SIG-M5 treated with dmso at 0.1 percent for 504 hours (cell line): ENCODE data around the gene WDFY3.
"Not testable (repeated sequence)": the region's sequence is repeated elsewhere in the genome, so short reads cannot be mapped to it uniquely, and the experiment has no call there.

Experiments used
- DNase-seq: peaks from one replicate; lab custom pipeline; 2025; ENCODE audit not compliant: unreplicated experiment; lab: John Stamatoyannopoulos, UW

WDFY3 gene

DNA sequence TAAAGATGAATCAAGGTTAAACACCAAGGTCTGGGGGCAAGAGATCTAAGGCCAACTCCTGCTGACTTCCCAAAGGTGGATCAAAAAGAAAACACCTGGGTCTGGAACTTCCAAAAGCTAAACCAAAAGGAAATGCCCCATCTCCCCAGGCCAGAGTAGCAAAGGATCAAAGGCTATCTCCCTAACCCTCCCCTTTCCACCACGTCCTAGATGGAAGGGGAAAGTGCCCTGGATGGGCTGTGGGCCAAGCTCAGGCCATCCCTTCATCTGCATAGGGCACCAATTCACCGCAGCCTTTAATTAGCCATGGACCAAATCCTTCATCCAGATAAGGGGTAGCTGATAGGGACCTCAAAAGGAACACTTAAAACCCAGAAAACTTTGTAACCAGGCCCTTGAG is 100.2 kb downstream of the WDFY3 start:
- no peak for DNase-seq

DNA sequence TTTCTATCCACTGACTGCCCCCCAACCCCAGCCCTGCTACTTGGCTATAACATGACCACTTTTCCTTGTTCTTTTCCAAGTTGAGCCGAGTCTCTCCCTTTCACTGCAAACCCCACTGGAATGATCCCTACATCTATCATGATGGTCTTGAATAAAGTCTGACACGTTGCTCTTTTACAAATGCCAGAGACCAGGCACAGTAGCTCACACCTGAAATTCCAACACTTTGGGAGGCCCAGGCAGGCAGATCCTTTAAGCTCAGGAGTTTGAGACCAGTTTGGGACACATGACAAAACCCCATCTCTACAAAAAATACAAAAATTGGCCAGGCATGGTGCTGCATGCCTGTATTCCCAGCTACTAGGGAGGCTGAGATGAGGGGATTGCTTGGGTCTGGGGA is 100.9 kb downstream of the WDFY3 start:
- DNase-seq = no peak

DNA sequence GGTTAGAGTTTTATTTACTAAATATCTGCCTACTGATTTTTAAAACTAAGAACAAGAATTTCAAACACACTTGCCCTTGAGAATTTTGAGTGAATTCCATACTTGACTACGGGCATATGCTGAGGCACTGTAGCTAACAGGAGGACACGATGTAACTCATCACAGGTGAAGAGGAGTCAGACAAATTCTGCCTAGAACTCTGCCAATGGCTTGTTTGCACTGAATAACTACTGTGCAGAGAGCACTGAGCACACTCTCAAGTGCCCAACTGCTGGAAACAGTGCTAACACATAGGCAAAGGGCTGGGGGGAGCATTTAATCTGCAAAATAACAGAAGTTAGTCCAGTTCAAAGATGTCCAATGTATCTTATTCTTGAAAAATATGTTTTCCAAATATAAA is 104.4 kb downstream of the WDFY3 start:
- no peak for DNase-seq

DNA sequence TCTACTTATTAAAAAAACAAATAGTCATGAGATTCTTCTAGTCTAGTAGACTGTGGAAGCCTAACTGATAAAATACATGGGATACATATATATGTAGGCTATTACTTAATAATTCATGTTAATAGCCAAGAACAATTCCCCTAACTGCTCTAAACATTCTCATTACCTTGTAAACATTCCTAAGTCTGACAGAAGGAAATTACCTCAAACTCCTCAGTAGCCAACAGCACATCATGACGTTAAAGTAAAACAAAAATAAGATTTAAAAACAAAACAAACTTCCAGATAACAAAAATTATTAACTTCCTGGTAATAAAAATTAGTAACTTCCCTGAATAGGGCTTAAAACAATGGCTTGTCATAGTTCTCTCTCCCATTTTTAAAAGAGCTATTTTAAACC is 109.2 kb downstream of the WDFY3 start:
- DNase-seq = no peak

DNA sequence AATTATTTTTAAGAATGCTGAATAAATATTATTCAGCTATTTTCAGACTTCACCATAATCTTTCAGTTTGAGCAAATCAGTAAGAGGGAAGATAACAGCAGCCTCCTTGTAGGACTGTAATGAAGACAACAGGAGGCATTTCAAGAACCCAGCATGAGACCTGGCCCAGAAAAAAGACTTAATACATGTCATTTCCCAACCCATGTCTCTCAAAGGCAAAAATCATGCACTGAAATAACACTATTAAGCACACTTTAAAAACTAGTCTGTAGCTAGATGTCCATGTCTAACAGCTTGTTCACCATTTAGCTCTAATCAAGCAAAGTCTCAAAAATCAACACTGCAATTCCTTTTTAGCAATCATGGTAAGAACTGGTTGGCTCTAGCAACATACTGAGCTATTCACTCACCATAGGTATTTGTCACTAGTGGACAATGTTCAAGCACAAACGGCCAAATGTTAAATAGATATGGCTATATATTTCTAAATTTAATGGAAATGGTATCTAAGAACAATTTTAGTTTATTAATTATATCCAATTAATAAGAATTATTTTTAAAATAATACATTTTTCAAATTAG is 109.9 kb downstream of the WDFY3 start:
- no peak for DNase-seq

DNA sequence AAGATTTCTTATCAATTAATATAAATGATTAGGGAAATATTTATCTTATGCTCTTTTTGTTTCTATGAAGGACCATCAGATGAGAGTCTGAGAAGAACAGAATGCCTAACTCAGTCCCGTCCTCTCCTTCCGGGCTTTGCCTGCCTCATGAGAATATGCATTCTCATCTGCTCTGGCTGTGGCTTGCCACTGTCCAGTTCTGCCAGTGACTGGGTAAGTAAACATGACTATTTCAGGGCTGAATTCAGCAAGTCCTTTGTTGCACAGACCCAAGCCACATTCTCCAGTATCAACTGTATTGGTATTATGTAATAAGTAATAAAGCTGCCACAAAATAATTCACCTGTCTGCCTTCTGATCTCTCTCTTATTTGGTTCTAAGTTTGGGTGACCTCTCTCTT is 110.7 kb downstream of the WDFY3 start:
- no peak for DNase-seq

DNA sequence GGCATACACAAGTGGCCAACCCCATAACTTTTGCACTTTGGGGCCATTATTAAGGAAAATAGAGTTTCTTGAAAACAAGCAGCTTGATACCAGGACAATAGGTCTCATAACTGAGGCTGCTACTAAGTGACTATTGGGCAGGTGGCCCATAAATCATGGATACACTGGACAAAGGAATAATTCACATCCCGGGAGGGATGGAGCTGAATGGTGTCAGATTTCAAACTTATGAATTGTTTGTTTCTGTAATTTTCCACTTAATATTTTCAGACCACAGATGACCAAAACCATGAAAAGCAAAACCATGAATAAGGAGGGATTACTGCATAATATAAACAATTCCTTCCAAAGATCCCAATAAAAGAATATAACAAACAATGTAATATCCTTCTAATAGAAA is 114.4 kb downstream of the WDFY3 start:
- DNase-seq = no peak

DNA sequence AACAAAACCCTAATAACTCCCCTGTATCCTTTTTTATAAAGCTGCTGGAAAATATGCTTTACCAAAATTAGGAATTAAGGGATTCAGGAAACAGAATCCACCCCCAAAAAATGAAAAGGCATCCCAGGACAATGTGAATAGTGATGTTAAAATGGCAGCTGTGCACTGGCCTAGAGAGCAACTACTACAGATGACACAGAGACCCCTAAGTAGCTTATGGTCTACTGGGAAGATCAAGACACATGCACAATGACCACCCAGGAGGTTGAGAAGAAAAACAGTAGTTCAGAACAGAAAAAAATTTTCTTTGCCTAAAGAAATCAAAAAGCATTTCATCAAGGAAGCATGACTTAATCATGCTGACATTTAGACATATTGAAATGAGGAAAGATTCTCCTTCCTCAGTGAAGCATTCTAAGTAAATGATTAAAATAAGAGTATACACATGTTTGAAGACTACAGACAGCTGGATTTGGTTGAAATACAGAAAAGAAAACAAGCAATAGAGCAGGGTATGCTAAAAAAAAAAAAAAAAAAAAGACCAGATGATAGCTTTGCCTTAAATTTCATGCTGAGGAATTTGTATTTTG is 117.3 kb downstream of the WDFY3 start:
- DNase-seq = no peak

DNA sequence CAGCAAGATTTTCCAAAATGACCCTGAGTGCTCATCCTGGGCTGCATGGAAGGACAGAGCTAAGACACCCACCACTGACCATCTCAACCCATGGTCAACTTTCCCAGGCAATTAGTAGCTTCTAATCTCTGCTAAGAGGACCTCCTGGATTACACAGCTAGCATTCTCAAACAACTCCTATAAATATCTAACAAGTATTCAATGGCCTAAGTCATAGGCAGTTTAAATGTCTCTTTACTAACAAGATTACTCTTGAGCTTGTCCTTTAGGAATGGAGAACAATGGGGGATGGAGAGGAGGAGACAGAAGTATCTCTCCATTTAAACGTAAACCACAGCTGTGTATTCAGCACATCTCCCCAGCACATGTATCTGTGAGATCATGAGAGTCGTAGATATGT is 118.1 kb downstream of the WDFY3 start:
- DNase-seq = no peak

DNA sequence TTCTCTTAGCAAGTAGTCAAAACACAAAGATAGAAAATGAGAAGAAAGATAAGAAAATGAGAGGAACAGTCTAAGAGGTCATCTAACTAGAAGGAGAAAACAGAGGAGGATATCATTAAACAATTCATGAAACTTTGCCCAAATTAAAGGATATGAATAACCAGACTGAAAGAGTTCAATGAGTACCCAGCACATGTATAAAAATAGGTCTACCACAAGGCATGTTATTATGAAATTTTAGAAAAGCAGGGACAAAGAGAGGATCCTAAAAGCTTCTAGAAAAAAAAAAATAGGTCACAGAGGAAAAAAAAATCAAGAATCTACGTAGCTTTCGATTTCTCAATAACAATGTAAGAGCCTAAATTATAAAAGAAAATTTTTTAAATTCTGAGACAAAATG is 118.5 kb downstream of the WDFY3 start:
- no peak for DNase-seq

DNA sequence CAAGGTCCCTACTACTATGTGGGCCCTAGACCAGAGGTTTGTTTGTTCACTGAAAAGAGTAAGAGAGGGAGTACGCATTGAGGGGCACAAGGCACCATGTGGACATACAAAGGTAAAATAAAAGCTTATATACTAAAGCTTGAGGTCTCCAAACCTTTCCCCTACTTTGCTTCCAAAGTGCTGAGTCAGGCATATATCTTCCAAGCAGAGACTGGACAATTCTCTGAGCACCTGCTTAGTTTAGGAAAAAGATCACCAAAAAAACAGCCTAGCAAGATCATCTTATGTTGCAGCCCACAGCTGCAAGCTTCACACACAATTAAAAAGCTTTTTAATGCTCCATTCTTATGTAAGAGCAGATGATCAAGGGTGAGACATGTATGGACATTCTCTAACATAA is 119.5 kb downstream of the WDFY3 start:
- no peak for DNase-seq

DNA sequence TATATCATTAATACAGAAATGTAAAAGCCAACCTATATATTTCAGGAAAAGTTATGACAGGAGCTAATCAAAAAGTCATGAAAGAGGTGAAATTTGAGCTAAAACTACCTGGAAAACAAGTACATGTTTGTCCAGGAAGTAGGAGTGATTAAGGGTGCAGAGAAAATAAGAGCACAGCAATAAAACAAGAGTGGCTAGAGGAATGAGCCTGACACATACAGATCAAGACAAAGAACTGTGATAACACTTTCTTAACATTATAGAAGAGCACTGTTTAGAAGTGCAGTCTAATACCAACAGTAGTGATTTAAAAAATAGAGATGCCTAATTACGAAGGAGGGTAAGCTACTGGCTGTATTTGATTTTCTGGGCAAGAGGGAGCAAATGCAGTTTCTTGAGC is 125.1 kb downstream of the WDFY3 start:
- DNase-seq = no peak

DNA sequence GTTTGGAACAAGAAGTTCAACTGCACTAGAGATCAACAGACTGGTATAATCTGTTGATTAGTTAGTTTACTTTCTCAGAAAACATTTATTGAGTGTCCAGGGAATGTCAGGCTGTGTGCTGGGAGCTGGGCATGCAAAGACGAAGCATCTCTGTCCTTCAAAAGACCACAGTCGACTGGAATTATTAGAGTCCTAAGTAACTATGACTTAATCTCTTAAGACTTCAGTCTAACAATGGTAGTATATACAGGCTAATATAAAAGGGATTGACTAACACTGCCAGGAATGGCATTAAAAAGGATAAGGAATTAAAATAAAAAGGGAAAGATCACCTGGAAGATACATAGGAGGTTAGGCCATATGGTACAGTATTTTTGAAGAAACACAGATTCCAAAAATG is 128.7 kb downstream of the WDFY3 start:
- DNase-seq = no peak

DNA sequence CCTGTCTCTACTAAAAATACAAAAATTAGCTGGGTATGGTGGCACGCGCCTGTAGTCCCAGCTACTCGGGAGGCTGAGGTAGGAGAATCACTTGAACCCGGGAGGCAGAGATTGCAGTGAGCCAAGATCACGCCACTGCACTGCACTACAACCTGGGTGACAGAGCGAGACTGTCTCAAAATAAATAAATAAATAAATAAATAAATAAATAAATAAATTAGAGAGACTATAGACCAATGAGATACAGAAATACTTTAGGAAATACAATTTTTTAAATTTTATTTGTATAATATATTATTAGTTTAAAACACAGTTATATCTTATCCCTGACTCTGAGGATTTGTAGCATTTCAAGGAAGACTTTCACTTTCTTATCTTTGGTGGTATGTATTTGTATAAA is 136.9 kb downstream of the WDFY3 start:
- DNase-seq = not testable (repeated sequence)

DNA sequence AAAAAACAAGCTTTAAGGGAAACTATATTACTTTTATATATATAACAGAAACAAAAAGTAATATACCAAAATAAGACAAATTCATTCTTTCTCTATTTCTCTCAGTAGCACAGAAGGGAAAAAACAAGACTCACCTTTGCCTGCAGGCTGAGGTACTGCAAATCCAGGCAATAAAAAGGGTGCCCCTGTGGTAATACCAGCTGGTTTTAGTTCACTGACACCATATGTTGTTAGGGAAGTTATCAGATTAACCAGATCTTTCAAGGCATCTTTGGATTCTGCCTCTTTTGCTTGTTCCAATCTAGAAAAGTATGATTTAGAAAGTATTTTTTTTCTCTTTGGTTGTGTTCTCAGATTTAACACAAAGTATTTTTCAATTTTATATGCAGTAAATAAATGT is 139.8 kb downstream of the WDFY3 start:
- no peak for DNase-seq

DNA sequence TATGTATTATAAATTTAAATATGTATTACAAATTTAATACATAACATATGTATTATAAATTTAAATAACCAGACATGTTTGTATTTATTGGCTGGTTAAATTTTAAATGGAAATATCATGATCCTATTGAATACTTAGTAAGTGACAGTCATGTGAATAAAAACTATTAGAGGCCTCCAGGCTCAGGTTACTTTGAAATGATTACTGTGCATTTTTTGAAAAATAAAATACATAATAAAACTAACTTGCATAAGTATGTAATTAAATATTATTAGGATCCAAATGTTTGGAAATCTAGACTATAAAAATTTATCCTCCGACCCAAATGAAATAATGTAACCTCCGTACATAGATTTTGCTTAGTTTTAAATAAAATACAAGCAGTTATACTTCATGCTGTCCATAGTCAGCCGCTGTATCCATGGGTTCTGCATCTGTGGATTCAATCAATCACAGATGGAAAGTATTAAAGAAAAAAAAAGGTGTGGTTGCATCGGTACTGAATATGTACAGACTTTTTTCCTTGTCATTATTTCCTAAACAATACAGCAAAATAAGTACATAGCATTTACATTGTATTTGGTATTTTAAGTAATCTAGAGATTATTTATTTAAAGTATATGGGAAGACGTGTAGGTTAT is 140.7 kb downstream of the WDFY3 start:
- no peak for DNase-seq

DNA sequence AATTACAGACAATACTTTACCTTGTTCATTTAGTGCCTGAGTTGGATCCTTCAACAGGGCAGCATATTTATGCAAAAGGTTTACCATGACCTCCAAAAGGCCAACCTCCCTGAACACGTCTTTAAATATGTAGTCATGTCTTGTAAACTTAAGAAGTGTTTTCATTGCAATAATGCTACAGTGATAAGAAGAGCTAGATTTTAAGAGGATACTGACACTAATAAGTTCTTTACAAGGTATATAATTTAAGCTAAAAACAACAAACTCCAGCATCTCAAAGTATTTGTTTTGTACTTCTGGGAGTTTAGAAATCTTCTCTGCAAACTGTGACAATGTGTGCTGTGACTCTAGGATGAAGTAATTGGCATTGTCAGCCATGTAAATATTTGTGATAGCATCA is 145.4 kb downstream of the WDFY3 start:
- no peak for DNase-seq

DNA sequence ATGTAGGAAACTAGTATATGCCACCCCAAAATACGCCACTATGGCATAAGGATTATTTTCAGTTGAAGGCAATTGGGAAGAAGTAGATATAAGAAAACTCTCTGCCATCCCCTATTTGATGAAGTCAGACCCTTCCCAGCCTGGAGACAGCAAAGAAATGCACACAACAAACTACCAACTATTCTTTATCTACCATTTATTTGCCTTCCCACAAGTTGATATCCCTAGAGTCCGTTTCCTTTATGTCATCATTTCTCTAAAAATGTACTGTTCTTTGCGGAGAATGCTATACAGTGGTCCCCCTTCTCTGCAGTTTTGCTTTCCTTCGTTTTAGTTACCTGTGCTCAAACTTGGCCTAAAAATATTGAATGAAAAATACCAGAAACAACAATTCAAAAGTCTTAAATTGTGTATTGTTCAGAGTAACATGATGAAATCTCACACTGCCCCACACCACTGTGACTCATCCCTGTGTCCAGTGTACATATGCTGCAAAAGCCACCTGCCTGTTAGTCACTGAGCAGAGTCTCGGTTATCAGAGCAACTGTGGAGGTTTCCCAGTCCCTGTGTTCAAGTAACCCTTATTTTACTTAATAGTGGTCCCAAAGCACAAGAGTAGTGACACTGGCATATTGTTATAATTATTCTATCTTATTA is 152.3 kb downstream of the WDFY3 start:
- peak; percentile 1 for DNase-seq

DNA sequence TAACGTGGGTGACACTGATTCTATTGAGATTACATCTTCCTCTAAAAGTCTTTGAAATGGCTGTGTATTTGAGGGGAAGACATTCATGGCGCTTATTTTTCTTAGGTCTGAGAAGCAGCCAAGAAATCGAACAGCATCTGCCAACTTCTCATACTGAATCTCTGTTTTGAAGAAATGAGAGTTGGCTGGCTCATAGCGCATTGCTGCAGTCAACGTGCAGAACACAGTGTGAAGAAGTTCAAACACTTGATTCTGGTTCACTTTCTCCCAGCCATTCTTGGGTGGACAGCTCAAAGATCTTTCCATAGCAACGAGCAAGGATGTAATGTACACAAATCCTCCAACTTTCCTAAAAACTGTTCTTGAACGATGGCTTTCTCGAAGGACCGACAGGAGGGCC is 156.5 kb downstream of the WDFY3 start:
- no peak for DNase-seq

DNA sequence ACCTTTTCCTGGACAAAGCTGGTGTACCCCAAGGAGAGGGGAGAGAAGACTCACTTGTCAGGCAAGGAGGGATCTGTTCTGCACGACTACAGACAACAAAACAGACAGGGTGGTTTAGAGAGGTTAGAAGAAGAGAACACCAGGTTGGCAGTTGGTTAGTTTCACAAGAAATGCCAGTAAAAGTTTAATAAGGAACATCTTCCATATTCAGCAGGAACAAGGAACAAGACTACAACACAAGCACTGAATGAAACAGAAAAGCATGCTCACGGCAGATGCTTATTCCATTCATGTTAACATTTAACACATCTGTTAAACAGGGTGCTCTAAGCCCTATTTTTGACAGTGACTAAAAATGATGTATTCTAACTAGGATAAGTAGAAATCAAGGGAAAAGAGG is 158.2 kb downstream of the WDFY3 start:
- no peak for DNase-seq

DNA sequence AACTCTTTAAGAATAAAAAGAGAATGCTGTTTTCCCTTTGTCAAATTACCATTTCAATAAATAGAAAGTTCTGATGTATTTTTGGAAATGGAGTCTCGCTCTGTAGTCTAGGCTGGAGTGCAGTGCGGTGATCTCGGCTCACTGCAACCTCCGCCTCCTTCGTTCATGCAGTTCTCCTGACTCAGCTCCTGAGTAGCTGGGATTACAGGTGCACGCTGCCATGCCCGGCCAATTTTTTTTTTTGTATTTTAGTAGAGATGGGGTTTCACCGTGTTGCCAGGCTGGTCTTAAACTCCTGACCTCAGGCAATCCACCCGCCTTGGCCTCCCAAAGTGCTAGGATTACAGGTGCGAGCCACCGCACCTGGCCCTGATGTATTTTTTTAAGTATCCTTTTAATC is 159.9 kb downstream of the WDFY3 start:
- not testable (repeated sequence) for DNase-seq

DNA sequence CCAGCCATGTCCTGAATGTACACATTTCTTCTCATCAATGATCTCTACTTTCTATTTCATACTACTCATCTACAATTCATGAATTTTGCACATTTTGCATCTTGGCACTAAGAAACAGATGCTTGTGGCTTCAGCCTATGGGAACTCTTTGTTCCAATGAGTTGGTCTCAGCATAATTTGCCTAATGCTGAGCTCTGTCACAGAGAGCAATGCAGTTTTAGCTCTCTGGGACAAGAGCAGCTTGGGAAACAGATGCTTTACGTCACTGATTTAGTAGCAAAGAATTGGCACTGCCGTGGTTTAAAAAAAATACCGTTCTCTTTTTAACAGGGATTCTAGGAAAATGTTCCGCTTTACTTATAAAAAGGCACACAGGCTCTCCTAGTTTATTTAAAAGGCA is 162.4 kb downstream of the WDFY3 start:
- DNase-seq = no peak
